Kidney glomerular epithelial cell (primary cell): ENCODE measurements around the gene TSPAN18.

Experiments
- DNase-seq: peaks from one replicate; lab custom pipeline; 2025; lab: John Stamatoyannopoulos, UW

TSPAN18 gene

GRCh38 chr11:44797051-44797450 lies 70.3 kb downstream of the TSPAN18 start:
- no peak for DNase-seq

DNA sequence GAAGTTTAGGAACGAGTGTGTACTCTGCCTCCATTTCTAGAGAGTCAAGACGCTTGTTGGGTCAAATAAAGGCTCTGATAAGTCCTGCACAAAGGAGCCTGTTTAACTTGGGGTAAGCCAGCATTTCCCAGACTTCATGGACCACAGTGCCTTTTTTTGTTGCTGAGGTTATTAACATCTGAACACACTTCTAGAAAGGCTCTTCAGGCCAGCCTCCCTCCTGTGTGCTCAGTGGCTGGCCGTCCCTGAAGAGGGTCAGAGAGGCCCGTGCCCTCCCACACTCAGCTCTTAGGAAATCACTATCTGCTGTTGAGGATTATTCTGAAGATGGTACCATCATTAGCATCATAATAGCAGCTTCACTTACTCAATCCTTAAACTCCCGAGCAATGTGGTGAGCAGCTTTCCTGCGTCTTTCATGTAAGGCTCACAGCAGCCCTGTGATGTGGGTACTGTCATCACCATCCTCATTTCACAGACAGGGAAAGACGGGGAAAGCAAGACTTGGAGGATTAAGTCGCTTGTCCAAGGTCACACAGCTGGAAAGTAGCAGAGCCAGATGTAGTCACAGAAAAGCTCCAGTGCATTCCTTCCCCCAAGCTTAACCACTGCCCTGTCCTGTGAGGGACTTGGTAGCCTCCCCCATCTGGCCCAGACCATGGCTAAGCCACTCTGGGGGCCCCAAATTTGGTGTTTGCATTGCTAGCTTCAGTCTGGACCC lies 71.3 kb downstream of the TSPAN18 start:
- DNase-seq = no peak

GRCh38 chr11:44798607-44798972 lies 71.8 kb downstream of the TSPAN18 start:
- DNase-seq = no peak

GRCh38 chr11:44799012-44799411 lies 72.2 kb downstream of the TSPAN18 start:
- no peak for DNase-seq

DNA sequence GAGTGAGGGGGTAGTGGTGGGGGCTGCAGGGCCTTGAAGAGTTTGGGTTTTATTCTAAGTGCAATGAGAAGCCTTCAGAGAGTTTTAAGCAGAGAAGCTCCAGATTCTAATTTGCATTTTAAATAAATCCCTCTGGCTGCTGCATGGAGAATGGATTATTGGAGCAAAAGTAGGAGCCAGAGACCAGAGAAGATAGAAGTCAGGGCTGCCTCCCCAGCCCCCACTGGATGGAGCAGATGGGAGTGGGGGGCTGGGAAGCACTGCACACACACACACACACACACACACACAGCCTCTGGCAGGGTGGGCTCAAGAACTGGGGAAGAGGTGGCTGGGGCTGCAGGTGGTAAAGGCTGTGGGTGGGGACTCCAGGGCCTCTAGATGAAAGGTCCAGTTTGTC lies 75.6 kb downstream of the TSPAN18 start:
- no peak for DNase-seq

GRCh38 chr11:44803009-44803408 lies 76.2 kb downstream of the TSPAN18 start:
- no peak for DNase-seq

DNA sequence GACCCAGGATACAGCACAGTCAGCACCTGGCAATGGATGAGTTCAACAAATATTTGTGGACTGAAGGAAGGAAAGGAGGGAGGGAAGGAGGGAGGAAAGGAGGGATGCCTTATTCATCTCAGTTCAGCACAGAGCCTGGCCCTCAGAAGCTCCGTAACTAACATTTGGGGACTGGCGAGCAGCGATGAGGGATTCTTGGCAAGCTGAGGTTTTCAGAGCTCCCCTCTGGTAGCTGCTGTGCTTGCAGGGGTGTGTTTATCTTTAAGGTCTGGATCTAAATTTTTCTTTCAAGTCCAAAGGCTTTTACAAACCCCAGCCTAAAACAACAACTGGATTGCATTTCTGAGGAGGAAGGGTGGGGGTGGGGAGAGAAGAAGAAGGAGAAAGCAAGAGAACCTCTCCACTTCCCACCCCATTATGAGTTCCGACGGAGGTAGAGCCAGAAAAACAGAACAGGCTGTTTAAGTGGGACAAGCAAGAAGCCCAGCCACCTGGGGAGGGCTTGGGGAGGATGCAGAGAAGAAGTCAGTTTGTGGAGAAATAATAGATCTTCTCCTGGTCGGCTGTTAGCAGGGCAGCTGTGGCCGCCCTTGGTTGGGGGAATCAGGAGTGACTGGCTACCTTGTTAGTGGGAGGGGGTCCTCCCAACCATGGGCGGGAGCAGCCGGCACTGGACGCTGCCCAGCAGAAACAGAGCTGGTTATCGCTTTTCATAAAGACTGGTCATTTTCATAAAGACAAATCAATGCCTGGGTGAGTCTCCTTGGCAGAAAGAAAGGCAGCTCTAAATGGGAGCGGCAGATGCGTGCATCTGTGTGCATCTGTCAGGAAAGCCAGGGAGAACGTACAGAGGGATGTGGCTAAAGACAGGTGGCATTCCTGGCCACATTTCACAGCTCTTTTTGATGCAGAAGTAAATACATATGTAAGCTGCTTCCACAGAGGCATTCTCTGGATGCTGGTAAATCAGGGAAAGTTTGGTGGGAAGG lies 78.0 kb downstream of the TSPAN18 start:
- DNase-seq = no peak

DNA sequence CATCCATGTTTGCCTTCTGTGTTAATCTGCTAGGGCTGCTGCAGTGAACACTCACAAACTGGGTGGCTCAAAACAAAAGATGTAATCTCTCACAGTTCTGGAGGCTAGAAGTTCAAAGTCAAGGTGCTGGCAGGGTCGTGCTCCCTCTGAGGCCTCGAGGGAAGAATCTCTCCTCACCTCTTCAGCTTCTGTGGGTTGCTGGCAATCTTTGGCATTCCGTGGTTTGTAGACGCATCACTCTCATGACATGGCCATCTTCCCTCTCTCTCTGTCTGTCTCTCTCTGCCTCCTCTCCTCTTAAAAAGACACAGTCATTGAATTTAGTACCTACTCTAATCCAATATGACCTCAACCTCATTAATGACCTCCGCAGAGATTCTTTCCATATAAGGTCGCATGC lies 78.8 kb downstream of the TSPAN18 start:
- peak; percentile 13 for DNase-seq

DNA sequence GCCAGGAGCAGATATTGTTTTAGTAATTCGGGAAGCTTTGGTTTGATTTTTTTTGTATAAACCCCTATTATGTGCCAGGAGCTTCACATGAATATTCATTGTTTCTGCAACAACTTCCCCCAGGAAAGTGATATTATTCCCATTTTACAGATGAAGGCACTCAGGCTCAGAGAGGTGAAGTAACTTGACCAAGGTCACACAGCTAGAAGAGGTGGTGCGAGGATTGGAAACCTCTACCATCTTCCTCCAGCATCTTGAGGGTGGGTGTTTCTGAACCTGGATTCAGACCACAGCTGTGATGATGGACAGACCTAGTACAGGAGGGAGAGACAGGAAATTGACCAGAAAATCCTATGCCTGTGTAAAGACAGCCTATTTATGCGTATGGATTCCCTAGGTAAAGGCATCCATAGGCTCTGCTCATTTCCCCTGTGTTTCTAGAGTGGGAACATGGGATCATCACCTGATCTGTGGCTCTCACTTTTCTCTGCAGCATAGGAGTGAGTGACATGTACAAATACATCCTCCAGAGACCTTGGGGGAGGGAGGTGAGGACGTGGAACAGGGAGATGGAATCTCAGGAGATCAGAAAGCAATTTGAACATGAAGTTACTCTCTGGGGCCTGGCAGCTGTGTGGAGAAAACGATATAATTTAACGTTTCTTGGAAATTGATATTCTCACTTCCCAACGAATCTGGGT lies 81.4 kb downstream of the TSPAN18 start:
- no peak for DNase-seq

DNA sequence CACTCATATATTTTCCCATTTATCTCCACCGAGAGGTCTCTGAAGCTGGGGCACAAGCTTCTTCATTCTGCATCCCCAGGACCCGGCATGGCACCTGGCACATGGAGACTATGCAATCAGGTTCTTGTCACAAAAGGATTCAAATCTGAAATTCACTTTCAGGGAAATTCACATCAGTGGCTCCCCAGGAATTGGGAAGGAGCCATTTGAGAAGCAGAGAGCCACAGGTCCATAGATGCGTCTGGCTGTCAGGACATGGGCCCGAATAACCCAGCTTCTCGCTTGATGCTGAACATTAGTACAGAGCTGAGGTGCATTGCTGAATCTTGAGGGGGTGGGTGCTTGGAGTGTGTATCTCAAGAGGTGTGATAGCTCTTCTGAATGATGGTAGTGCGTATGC lies 82.5 kb downstream of the TSPAN18 start:
- no peak for DNase-seq

DNA sequence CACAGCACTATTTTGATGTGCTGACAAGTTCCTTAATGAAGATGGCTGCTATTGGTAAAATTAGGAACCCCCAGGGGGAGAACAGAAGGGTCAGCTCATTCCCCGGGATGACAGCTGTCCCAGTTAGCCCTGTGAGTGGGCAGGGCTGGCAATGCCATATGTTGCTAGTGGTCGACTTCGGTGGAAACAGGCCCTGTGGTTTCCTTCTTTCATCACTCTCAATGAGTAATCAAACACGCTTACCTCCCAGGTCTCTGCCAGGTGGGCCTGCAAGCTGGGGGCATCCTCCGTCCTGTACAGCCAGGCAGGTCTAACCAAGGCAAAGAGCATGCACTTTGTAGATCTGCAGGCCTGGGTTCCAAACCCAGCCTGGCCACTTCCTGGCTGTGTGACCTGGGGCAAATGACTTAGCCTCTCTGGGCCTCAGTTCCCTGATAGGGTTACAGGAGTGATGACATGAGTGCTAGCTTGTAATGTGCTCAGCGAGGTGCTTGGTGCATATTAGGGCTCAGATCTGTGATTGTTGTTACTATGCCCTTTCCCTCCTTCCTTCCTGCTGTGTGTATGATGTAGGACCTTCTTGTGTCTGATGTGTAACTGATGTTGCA lies 85.2 kb downstream of the TSPAN18 start:
- no peak for DNase-seq

DNA sequence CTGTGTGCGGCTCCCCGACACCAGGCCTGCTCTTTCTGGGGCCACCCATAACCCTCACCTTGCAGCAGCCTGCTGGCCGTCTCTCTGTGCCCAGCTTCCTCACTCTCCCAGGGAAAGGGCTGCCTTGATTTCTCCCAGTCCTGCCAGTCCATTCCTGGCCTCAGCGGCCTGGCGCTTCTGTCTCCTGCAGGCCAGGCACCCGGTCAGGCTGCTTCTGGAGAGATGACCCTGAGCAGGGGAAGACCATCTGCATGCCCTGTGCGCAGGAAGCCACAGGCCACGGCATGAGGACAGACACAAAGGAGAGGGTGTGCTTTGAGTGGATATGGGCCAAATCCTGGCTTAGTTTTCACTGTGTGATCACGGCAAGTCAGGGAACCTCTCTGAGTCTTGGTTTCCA lies 86.2 kb downstream of the TSPAN18 start:
- DNase-seq = no peak

- DNase-seq = no peak
These were observed 86.6 kb downstream of the TSPAN18 start for GRCh38 chr11:44813401-44813800.

DNA sequence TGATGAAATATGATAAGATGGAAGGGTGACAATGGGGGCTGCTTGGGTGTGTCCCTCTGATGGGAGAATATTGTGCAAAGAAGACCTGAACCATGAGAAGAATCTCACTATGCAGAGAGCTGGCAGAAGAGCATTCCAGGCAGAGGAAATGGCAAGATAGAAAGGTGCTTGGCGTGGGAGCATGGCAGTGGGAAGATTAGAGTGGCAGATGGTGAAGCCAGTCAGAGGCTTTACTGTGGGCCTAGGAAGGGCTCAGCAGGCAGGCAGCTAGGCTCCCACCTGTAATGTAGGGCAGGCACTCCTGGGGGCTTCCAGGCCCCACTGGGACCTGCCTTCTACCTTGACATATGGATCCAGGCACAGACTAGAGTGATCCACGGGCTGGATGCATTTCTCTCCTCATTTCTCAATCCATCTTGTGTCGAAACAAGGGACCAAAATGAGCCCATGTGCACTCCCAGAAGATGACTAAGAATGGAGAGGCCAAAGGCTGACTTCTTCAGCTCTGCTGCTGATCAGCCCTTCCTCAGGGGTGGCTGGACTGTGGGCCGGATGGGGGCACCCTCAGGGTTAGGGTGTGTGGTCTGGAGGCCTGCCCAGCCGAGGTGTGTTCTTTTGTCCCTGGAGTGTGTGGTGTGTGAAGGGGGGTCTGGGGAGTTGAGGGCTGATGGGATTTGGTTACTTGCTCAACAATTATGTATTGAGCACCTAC lies 88.3 kb downstream of the TSPAN18 start:
- no peak for DNase-seq

DNA sequence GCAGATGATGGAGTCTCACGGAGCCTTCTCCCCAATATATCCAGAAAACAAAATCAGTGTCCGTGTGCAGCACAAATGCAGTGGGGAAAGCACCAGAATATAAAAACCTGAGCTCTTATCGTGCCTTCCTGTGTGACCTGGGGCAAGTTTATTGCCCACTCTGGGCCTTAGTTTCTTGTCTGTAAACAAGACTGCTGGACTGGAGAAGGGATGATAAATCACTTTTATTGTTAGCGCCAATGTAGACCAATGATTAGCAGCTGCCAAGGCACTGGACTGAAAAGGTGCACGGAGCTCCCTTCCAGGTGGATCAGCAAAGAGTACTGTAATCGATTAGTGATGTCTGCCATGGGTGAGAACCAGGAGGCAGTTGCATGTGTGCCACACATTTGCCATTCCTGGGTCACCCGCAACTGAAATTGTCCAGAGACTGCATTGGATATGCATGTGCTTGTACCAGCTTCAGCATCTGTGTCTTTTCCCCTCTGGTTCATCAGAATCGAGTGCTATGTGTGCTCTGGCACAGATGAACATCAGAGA lies 89.2 kb downstream of the TSPAN18 start:
- DNase-seq = no peak

DNA sequence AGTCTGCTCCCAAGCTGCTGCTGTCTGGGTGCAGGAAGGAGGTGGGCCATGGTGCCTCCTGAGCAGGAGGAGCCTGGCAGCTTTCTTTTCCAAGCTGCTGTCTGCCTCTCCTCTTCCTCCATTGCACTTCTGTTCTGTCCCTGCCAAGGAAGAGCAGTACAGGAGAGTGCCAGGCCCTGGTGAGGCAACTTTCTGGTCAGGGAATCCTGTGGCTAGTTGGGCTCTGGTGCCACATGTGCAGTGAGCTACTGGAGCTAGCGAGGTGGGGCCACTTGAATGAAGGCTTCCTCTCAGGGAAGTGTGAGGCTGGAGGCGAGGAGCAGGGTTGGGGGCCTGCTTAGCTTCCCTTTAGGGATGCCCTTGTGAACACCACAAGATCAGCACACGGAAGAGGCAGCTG lies 90.0 kb downstream of the TSPAN18 start:
- DNase-seq = no peak

GRCh38 chr11:44817207-44817949 lies 90.6 kb downstream of the TSPAN18 start:
- DNase-seq = no peak

GRCh38 chr11:44818110-44818509 lies 91.3 kb downstream of the TSPAN18 start:
- no peak for DNase-seq

DNA sequence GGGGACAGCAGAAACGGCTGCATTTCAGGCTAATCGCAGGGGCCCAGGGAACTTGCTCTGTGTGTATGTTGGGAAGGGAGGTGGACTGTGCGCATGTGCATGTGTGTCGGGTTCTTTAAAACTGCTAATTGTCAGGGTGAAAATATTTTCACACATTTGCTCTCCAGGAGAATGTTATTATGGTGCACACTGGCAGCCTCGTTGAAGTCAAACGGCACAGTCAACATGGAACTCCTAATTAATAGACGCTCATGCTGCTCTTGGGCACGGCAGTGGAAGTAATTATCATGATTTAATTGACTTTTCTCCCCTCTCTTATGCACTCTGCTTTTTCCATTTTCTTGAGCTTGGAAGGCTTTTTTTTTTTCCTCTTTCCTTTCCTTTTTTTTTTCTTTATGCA lies 92.6 kb downstream of the TSPAN18 start:
- DNase-seq = no peak

- DNase-seq = no peak
These were observed 95.6 kb downstream of the TSPAN18 start for GRCh38 chr11:44822369-44822768.

GRCh38 chr11:44823006-44823405 lies 96.2 kb downstream of the TSPAN18 start:
- no peak for DNase-seq
